GM23338 (cell line): ENCODE data around the gene NCOA1. TPM values are rescaled to one million over a fixed set of nuclear protein-coding genes. Genes with fewer than 3 reads are reported as not detected.

Experiments used
- ATAC-seq: fragments of 200-7000 bp; cut with Tn5 transposase; 3 replicates; pipeline ENCODE4 v1.9.1; 2020
- DNase-seq: peaks from one replicate; pipeline ENCODE4 v3.0.0-alpha.2; 2015; ENCODE audit warnings: low spot score
- H2AFZ ChIP-seq: fragments of 200-600 bp; sonication (generic); 2 replicates; pipeline ENCODE4 v1.8.0; 2016; ENCODE audit warnings: antibody characterized with exemption, mild to moderate bottlenecking, moderate library complexity
- H3F3A ChIP-seq: fragments of 200-600 bp; sonication (generic); replicated peaks from 2 replicates; pipeline ENCODE4 v1.8.0; 2017; ENCODE audit warnings: antibody characterized with exemption, mixed run types, low read depth
- H3K27ac ChIP-seq: fragments of 200-600 bp; sonication (generic); 2 replicates; pipeline ENCODE4 v1.6.1; 2016; ENCODE audit warnings: low read depth
- H3K27me3 ChIP-seq: fragments of 200-600 bp; sonication (generic); 2 replicates; pipeline ENCODE4 v1.8.0; 2016; ENCODE audit warnings: mild to moderate bottlenecking, mixed run types, moderate library complexity; ENCODE audit not compliant: insufficient read depth
- H3K36me3 ChIP-seq: fragments of 200-600 bp; sonication (generic); 2 replicates; pipeline ENCODE4 v1.8.0; 2016; ENCODE audit warnings: mild to moderate bottlenecking; ENCODE audit not compliant: insufficient read depth
- H3K4me1 ChIP-seq: fragments of 200-600 bp; sonication (generic); 2 replicates; pipeline ENCODE4 v1.8.0; 2016; ENCODE audit warnings: mild to moderate bottlenecking, moderate library complexity; ENCODE audit not compliant: insufficient read depth
- H3K4me2 ChIP-seq: fragments of 200-600 bp; sonication (generic); 2 replicates; pipeline ENCODE4 v1.7.1; 2017; ENCODE audit warnings: mixed run types
- H3K4me3 ChIP-seq: fragments of 200-600 bp; sonication (generic); 2 replicates; pipeline ENCODE4 v1.6.1; 2016; ENCODE audit warnings: mixed run types
- H3K79me2 ChIP-seq: fragments of 200-600 bp; sonication (generic); replicated peaks from 2 replicates; pipeline ENCODE4 v1.8.0; 2017; ENCODE audit warnings: mild to moderate bottlenecking; ENCODE audit not compliant: insufficient read depth
- H3K9me2 ChIP-seq: fragments of 200-600 bp; sonication (generic); 2 replicates; pipeline ENCODE4 v1.8.0; 2017; ENCODE audit not compliant: insufficient read depth
- H4K20me1 ChIP-seq: fragments of 200-600 bp; sonication (generic); replicated peaks from 2 replicates; pipeline ENCODE4 v1.8.0; 2017; ENCODE audit warnings: mild to moderate bottlenecking; ENCODE audit not compliant: insufficient read depth
- H3K27ac Mint-ChIP-seq: 2 replicates; pipeline ENCODE4 v1.8.0; 2020; ENCODE audit warnings: inconsistent platforms, mild to moderate bottlenecking, moderate library complexity, mixed read lengths
- H3K27me3 Mint-ChIP-seq: 3 replicates; pipeline ENCODE4 v1.8.0; 2022; ENCODE audit warnings: low read depth, mild to moderate bottlenecking, moderate library complexity, mixed read lengths, inconsistent platforms; ENCODE audit not compliant: insufficient read depth, poor library complexity
- H3K36me3 Mint-ChIP-seq: 3 replicates; pipeline ENCODE4 v1.8.0; 2021; ENCODE audit warnings: low read depth, mild to moderate bottlenecking, inconsistent platforms, moderate library complexity, mixed read lengths
- H3K4me1 Mint-ChIP-seq: 3 replicates; pipeline ENCODE4 v1.8.0; 2020; ENCODE audit warnings: mild to moderate bottlenecking, inconsistent platforms, mixed read lengths
- H3K4me3 Mint-ChIP-seq: 3 replicates; pipeline ENCODE4 v1.8.0; 2021; ENCODE audit warnings: moderate library complexity, mild to moderate bottlenecking, inconsistent platforms, mixed read lengths
- H3K9me3 Mint-ChIP-seq: 3 replicates; pipeline ENCODE4 v1.8.0; 2020; ENCODE audit warnings: moderate library complexity, mild to moderate bottlenecking, inconsistent platforms, mixed read lengths
- CREB1 ChIP-seq: fragments of 250-450 bp; sonication (Bioruptor Pico); IDR thresholded peaks from 2 replicates; pipeline ENCODE4 v1.5.0; 2020; ENCODE audit warnings: low read depth, mild to moderate bottlenecking, moderate library complexity
- ETS1 ChIP-seq: IDR thresholded peaks from 2 replicates; pipeline ENCODE4 v1.6.1; 2016; ENCODE audit warnings: antibody characterized with exemption
- EZH2 ChIP-seq: fragments of 200-600 bp; sonication (generic); IDR thresholded peaks from one replicate; pipeline ENCODE4 v1.8.0; 2017; ENCODE audit warnings: antibody characterized with exemption, mild to moderate bottlenecking, low read depth; ENCODE audit not compliant: unreplicated experiment
- NANOG ChIP-seq: IDR thresholded peaks from 2 replicates; pipeline ENCODE4 v1.6.1; 2016; ENCODE audit warnings: antibody characterized with exemption, borderline replicate concordance
- POLR2AphosphoS5 ChIP-seq: IDR thresholded peaks from 2 replicates; pipeline ENCODE4 v1.6.1; 2016; ENCODE audit warnings: antibody characterized with exemption, low read depth
- REST ChIP-seq: IDR thresholded peaks from one replicate; pipeline ENCODE4 v1.6.1; 2018; ENCODE audit warnings: antibody characterized with exemption; ENCODE audit not compliant: unreplicated experiment
- STAT1 ChIP-seq: IDR thresholded peaks from one replicate; pipeline ENCODE4 v1.6.1; 2016; ENCODE audit warnings: antibody characterized with exemption; ENCODE audit not compliant: unreplicated experiment
- ZNF114 ChIP-seq: fragments of 250-450 bp; sonication (Bioruptor Pico); IDR thresholded peaks from 2 replicates; pipeline ENCODE4 v1.5.0; 2020; ENCODE audit warnings: mild to moderate bottlenecking, moderate library complexity
- ZNF331 ChIP-seq: fragments of 250-450 bp; sonication (Bioruptor Pico); IDR thresholded peaks from 2 replicates; pipeline ENCODE4 v1.5.0; 2020; ENCODE audit warnings: low read depth, mild to moderate bottlenecking, moderate library complexity
- ZNF462 ChIP-seq: fragments of 250-450 bp; sonication (Bioruptor Pico); IDR thresholded peaks from 2 replicates; pipeline ENCODE4 v1.5.0; 2020; ENCODE audit warnings: mild to moderate bottlenecking, moderate library complexity
- polyA plus RNA-seq: library from polyadenylated mRNA; unstranded; fragments of >200 nt; fragmentation: Nextera tagmentation; extraction: Ambion mirVana; gene quantifications from 2 replicates; pipeline ENCODE4 v1.2.1, GENCODE V29; 2016
- total RNA-seq: library from RNA; depleted of rRNA; stranded (reverse); fragments of >200 nt; shearing (Covaris generic); gene quantifications from 2 replicates; pipeline ENCODE4 v1.2.3, GENCODE V29; 2014

NCOA1 gene
- total and polyA plus RNA-seq, 2 experiments from 2014 or later: 7.1 to 15.1 TPM

- H4K20me1 ChIP-seq: no peaks in the 10 kb centered on the region
- H3K36me3 ChIP-seq: no peaks in the 10 kb centered on the region
- H3K4me2 ChIP-seq: no peak overlapping the region
- Mint-ChIP-seq H3K36me3 (no peaks in the 10 kb centered on the region), H3K4me1 (no peaks in the 10 kb centered on the region), H3K27ac (no peak overlapping the region), H3K9me3 (no peaks in the 10 kb centered on the region), H3K27me3 (no peaks in the 10 kb centered on the region), H3K4me3 (no peak overlapping the region)
- no peaks in the 10 kb centered on the region for H3K27me3 ChIP-seq
- DNase-seq (no peak), ATAC-seq (no peak)
- no peaks in the 10 kb centered on the region for H3K9me2 ChIP-seq
- TF ChIP-seq ZNF331 (CRISPR knock-in tag) (no peak), CREB1 (CRISPR knock-in tag) (no peak), ZNF462 (CRISPR knock-in tag) (no peak), ETS1 (no peak), EZH2 (no peak)
- H2AFZ ChIP-seq: no peak overlapping the region
- no peaks in the 10 kb centered on the region for H3K79me2 ChIP-seq
- no peaks in the 10 kb centered on the region for H3F3A ChIP-seq
- H3K27ac ChIP-seq: no peak overlapping the region
- H3K4me1 ChIP-seq: no peaks in the 10 kb centered on the region
- no peak overlapping the region for H3K4me3 ChIP-seq
These were observed 141.1 kb downstream of the NCOA1 start for GRCh38 chr2:24632172-24632571.

- no peak for ATAC-seq
- TF ChIP-seq EZH2 (no peak), ETS1 (no peak), POLR2AphosphoS5 (no peak), ZNF114 (CRISPR knock-in tag) (no peak), ZNF331 (CRISPR knock-in tag) (no peak), REST (no peak), STAT1 (no peak), NANOG (no peak)
- no peak overlapping the region for H3K27ac Mint-ChIP-seq
These were observed 144.1 kb downstream of the NCOA1 start for GRCh38 chr2:24635181-24635580.

More at GRCh38 chr2:24635181-24635580, 144.1 kb downstream of the NCOA1 start:
- no peak overlapping the region for H3K4me3 Mint-ChIP-seq
- H4K20me1 ChIP-seq: no peaks in the 10 kb centered on the region
- no peaks in the 10 kb centered on the region for H3K27me3 Mint-ChIP-seq
- H3K4me2 ChIP-seq: no peak overlapping the region
- no peaks in the 10 kb centered on the region for H3K9me2 ChIP-seq
- no peaks in the 10 kb centered on the region for H3F3A ChIP-seq
- H3K27me3 ChIP-seq: no peaks in the 10 kb centered on the region
- H3K9me3 Mint-ChIP-seq: no peaks in the 10 kb centered on the region
- no peak for DNase-seq
- no peaks in the 10 kb centered on the region for H3K4me1 ChIP-seq
- H3K36me3 ChIP-seq: no peaks in the 10 kb centered on the region
- H3K4me3 ChIP-seq: no peak overlapping the region
- no peaks in the 10 kb centered on the region for H3K36me3 Mint-ChIP-seq
- H3K4me1 Mint-ChIP-seq: no peaks in the 10 kb centered on the region
- no peaks in the 10 kb centered on the region for H3K79me2 ChIP-seq
- no peak overlapping the region for H2AFZ ChIP-seq
- no peak overlapping the region for H3K27ac ChIP-seq
